ENCODE measurements around the gene PTPN22. TPM values are rescaled to one million over a fixed set of nuclear protein-coding genes. Genes with fewer than 3 reads are reported as not detected.

The PTPN22 gene
- total and polyA plus RNA-seq, 4 donors, result 0.22 to 3.1 (median 0.31) TPM

DNA sequence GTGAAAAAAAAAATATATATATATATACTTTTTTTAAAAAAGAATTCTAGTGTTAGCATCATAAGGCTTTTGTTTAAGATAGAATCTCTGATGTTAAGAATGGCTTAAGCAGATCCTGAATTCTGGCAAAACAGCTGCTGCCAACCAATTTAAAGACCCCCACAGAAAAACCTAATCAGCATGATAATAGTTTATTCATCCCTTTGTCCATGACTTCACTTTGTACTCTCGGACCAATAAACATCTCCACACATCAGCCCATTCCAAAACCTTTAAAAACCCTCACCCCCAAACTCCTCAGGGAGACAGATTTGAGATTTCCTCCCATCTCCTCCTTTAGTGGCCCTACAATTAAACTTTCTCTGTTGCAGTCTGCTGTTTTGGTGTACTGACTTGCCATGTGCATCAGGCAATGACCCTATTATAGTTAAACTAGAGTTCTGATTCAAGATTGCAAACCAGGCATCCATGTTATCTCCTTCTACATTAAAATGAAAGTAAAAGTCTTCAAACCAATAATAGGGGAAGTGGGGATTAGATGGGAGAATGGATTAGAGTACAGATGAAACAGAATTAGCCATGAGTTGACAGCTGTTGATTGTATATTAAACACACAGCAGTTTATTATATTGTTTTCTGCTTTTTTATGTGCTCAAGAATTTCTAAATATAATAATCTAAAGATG lies 102.5 kb downstream of the PTPN22 start:
- H3K27me3 ChIP-seq (ENCODE audit: control insufficient read depth, insufficient read depth, low read length), result no peaks in the 10 kb centered on the region
- no peaks in the 10 kb centered on the region for H3K36me3 ChIP-seq (ENCODE audit: control insufficient read depth, insufficient read depth, low read length)
- DNase-seq (ENCODE audit: low read depth in 4 of 6, low spot score in 6 of 6), result peak in 1 of 6 donors; percentile 17
- H3K9me3 ChIP-seq (ENCODE audit: control insufficient read depth, insufficient read depth, low read length), result no peaks in the 10 kb centered on the region
- H3K4me3 ChIP-seq (ENCODE audit: low read depth, low read length), result no peak overlapping the region
- WGBS (ENCODE audit: insufficient coverage), result 0% methylated on average over 1 of the region's 1 CpG
- H3K27ac ChIP-seq (ENCODE audit: low read depth, low read length), result no peak overlapping the region
- H3K4me1 ChIP-seq (ENCODE audit: control insufficient read depth, insufficient read depth, low read length), result no peaks in the 10 kb centered on the region

DNA sequence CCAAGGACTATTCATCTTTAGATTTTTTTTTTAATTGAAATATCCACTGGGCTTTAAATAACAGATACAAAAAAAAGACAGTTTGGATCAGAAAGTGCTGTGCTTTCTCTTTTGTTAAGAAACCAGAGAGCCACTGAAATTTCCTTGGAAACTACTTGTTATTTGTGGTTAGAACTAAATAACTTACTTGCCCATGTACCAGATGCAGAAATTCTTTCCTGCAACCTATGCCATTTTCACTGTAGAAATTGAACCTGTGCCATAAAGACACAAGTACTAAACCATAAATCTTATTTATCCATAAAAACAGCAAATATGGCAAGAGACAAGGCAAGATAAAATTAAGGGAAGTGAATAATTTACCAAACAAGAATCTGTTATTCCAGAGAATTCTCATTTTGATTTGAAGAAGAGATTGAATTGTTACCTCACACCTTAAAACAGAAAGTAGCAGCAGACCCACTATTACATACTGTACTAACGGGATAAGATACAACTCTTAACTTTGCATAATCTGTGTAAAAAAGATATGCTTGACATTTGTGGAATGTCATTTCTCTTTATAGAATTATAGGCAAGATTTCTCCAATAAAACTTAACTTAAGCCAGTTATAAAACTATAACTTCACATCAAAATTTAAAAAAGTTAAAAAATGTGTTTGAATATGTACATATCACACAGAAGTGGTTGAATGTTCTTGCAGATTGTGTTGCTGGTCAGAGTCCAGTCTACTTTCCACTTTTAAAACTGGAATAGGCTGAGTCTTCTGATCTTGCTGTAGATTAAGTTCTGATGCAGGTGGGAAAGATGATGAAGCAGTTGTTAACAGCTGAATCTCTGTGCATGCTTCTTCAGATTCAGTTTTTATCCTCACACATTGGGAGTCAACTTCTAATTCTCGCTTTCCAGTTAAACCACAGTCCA lies 105.9 kb downstream of the PTPN22 start:
- DNase-seq (ENCODE audit: low read depth in 4 of 6, low spot score in 6 of 6), result peak in 1 of 6 donors; percentile 16
- WGBS (ENCODE audit: insufficient coverage), result no CpG with 5 or more reads among the region's 2 CpGs
- no peak overlapping the region for H3K27ac ChIP-seq (ENCODE audit: low read depth, low read length)
- peaks cover under 1% of the 10 kb centered on the region for H3K4me1 ChIP-seq (ENCODE audit: control insufficient read depth, insufficient read depth, low read length)
- H3K9me3 ChIP-seq (ENCODE audit: control insufficient read depth, insufficient read depth, low read length), result no peaks in the 10 kb centered on the region
- no peak overlapping the region for H3K4me3 ChIP-seq (ENCODE audit: low read depth, low read length)
- H3K27me3 ChIP-seq (ENCODE audit: control insufficient read depth, insufficient read depth, low read length), result no peaks in the 10 kb centered on the region
- no peaks in the 10 kb centered on the region for H3K36me3 ChIP-seq (ENCODE audit: control insufficient read depth, insufficient read depth, low read length)

Other genes starting within 250 kb of the PTPN22 start
- gene PHTF1, start 112.2 kb downstream of the PTPN22 start, total RNA-seq, result 10 to 100 TPM; 24.8 to 25.5 TPM
- gene PHTF1, start 112.2 kb downstream of the PTPN22 start, polyA plus RNA-seq (ENCODE audit: insufficient read length in 2 of 2), result 10 to 100 TPM; 25.8 to 28.5 TPM
- 10 to 100 TPM; 23.7 to 33.5 TPM for gene RSBN1, start 59.2 kb downstream of the PTPN22 start, total RNA-seq
- gene RSBN1, start 59.2 kb downstream of the PTPN22 start, polyA plus RNA-seq (ENCODE audit: insufficient read length in 2 of 2), result 10 to 100 TPM; 17.4 to 22.4 TPM
- under 1 TPM; 0.59 to 0.72 TPM for gene BCL2L15, start 15.9 kb upstream of the PTPN22 start, total RNA-seq
- 1 to 10 TPM; 1.1 to 2.0 TPM for gene BCL2L15, start 15.9 kb upstream of the PTPN22 start, polyA plus RNA-seq (ENCODE audit: insufficient read length in 2 of 2)
- gene AP4B1, start 33.1 kb upstream of the PTPN22 start, total RNA-seq, result 10 to 100 TPM; 26.0 to 30.3 TPM
- 10 to 100 TPM; 36.7 to 62.6 TPM for gene AP4B1, start 33.1 kb upstream of the PTPN22 start, polyA plus RNA-seq (ENCODE audit: insufficient read length in 2 of 2)
- 10 to 100 TPM in 1 of 2 donors, 1 to 10 TPM in 1; 5.7 to 11.4 TPM for gene DCLRE1B, start 33.6 kb upstream of the PTPN22 start, total RNA-seq
- 10 to 100 TPM; 12.1 to 12.9 TPM for gene DCLRE1B, start 33.6 kb upstream of the PTPN22 start, polyA plus RNA-seq (ENCODE audit: insufficient read length in 2 of 2)
- gene HIPK1, start 57.6 kb upstream of the PTPN22 start, total RNA-seq, result 10 to 100 TPM; 43.2 to 57.0 TPM
- 10 to 100 TPM; 41.5 to 58.6 TPM for gene HIPK1, start 57.6 kb upstream of the PTPN22 start, polyA plus RNA-seq (ENCODE audit: insufficient read length in 2 of 2)
- gene OLFML3, start 107.8 kb upstream of the PTPN22 start, total RNA-seq, result 100 to 1,000 TPM in 1 of 2 donors, 10 to 100 TPM in 1; 64.9 to 343 TPM
- gene OLFML3, start 107.8 kb upstream of the PTPN22 start, polyA plus RNA-seq (ENCODE audit: insufficient read length in 2 of 2), result 10 to 100 TPM; 50.6 to 96.7 TPM